Neural cell (in vitro differentiated cells): Measurements from ENCODE around the gene TBC1D9B.

Source experiments
- CTCF ChIP-seq: fragments of 450-650 bp; IDR thresholded peaks from 2 replicates; pipeline ENCODE4 v1.5.1; 2014; ENCODE audit warnings: antibody characterized with exemption, mild to moderate bottlenecking, moderate library complexity; ENCODE audit not compliant: poor library complexity, severe bottlenecking
- EP300 ChIP-seq: fragments of 450-650 bp; conservative IDR thresholded peaks from 2 replicates; pipeline ENCODE4 v1.6.1; 2014; ENCODE audit warnings: antibody characterized with exemption, mild to moderate bottlenecking, moderate library complexity; ENCODE audit not compliant: poor library complexity, severe bottlenecking
- EZH2 ChIP-seq: fragments of 200-600, 300-800 bp; shearing (Covaris generic), sonication (generic); IDR thresholded peaks from 2 replicates; pipeline ENCODE4 v1.6.1; 2014; ENCODE audit warnings: antibody characterized with exemption, low read length, borderline replicate concordance, mild to moderate bottlenecking; ENCODE audit not compliant: insufficient read depth, poor library complexity, severe bottlenecking
- POLR2AphosphoS5 ChIP-seq: IDR thresholded peaks from 2 replicates; pipeline ENCODE4 v1.6.1; 2012
- RAD21 ChIP-seq: fragments of 450-650 bp; conservative IDR thresholded peaks from 2 replicates; pipeline ENCODE4 v1.6.1; 2014; ENCODE audit warnings: antibody characterized with exemption, mild to moderate bottlenecking, moderate library complexity
- REST ChIP-seq: IDR thresholded peaks from 2 replicates; pipeline ENCODE4 v1.6.1; 2012; ENCODE audit warnings: borderline replicate concordance

GRCh38 chr5:179829732-179830435 lies 77.8 kb downstream of the TBC1D9B start:
- no peak for TF ChIP-seq CTCF
- TF ChIP-seq POLR2AphosphoS5: no peak
- TF ChIP-seq EP300: no peak
- TF ChIP-seq EZH2: no peak
- no peak for TF ChIP-seq RAD21
- TF ChIP-seq REST: no peak
